HEK293T (cell line): ENCODE results near the gene NSUN2.

Experiments used
- FOXK2 ChIP-seq: fragments of 450-650 bp; IDR thresholded peaks from 2 replicates; pipeline ENCODE4 v1.6.1; 2016; ENCODE audit warnings: mild to moderate bottlenecking
- NFRKB ChIP-seq: fragments of 450-650 bp; IDR thresholded peaks from 2 replicates; pipeline ENCODE4 v1.6.1; 2016; ENCODE audit warnings: mild to moderate bottlenecking, moderate library complexity
- SUZ12 ChIP-seq: fragments of 450-650 bp; IDR thresholded peaks from 2 replicates; pipeline ENCODE4 v1.6.1; 2016; ENCODE audit warnings: mild to moderate bottlenecking
- TARDBP ChIP-seq: fragments of 450-650 bp; IDR thresholded peaks from 2 replicates; pipeline ENCODE4 v1.6.1; 2016
- ZNF384 ChIP-seq: fragments of 450-650 bp; IDR thresholded peaks from 2 replicates; pipeline ENCODE4 v1.6.1; 2016

- no peak for TF ChIP-seq NFRKB
- no peak for TF ChIP-seq ZNF384
- TF ChIP-seq SUZ12: no peak
- no peak for TF ChIP-seq FOXK2
- TF ChIP-seq TARDBP: no peak
These were observed 65.0 kb downstream of the NSUN2 start for GRCh38 chr5:6567835-6568234.
